Embryonic facial prominence (tissue), 1 donor: Measurements from ENCODE around the gene WNK2.

ENCODE experiments used
- DNase-seq: peaks from one replicate; pipeline ENCODE4 v3.0.0-alpha.2; 2016; ENCODE audit errors: extremely low spot score

WNK2 gene

GRCh38 chr9:93185266-93186214 lies 1.6 kb downstream of the WNK2 start:
- no peak for DNase-seq

- DNase-seq = no peak
These were observed 2.4 kb downstream of the WNK2 start for GRCh38 chr9:93186215-93186945.

- DNase-seq = no peak
These were observed 3.1 kb downstream of the WNK2 start for GRCh38 chr9:93187047-93187446.

- DNase-seq = no peak
These were observed 3.6 kb downstream of the WNK2 start for GRCh38 chr9:93187574-93187973.

GRCh38 chr9:93188426-93189368 lies 4.8 kb downstream of the WNK2 start:
- DNase-seq = no peak

- no peak for DNase-seq
These were observed 5.6 kb downstream of the WNK2 start for GRCh38 chr9:93189369-93190132.

- DNase-seq = no peak
These were observed 6.2 kb downstream of the WNK2 start for GRCh38 chr9:93190133-93190525.

GRCh38 chr9:93190656-93191353 lies 6.9 kb downstream of the WNK2 start:
- no peak for DNase-seq

- DNase-seq = no peak
These were observed 7.4 kb downstream of the WNK2 start for GRCh38 chr9:93191354-93191660.

- DNase-seq = no peak
These were observed 8.9 kb downstream of the WNK2 start for GRCh38 chr9:93192721-93193387.

GRCh38 chr9:93193388-93194220 lies 9.7 kb downstream of the WNK2 start:
- no peak for DNase-seq

GRCh38 chr9:93194221-93194625 lies 10.3 kb downstream of the WNK2 start:
- DNase-seq = no peak

GRCh38 chr9:93194641-93195040 lies 10.7 kb downstream of the WNK2 start:
- no peak for DNase-seq

GRCh38 chr9:93196096-93197055 lies 12.4 kb downstream of the WNK2 start:
- no peak for DNase-seq

- DNase-seq = no peak
These were observed 13.7 kb downstream of the WNK2 start for GRCh38 chr9:93197670-93198069.

- no peak for DNase-seq
These were observed 14.3 kb downstream of the WNK2 start for GRCh38 chr9:93198117-93198837.
